Liver (tissue), 9 donors: ENCODE data around the gene CTNNA2. TPM values are rescaled to one million over a fixed set of nuclear protein-coding genes. Genes with fewer than 3 reads are reported as not detected.

Experiments
- DNase-seq: peaks from one replicate; pipeline ENCODE4 v3.0.0-alpha.2; 2017; ENCODE audit warnings: low spot score
- H3K27ac ChIP-seq, 2 donors: one replicate each; pipeline ENCODE4 v1.7.0; 2013; ENCODE audit warnings: inconsistent platforms in 2 of 2, low read length in 2 of 2, control low read depth in 1 of 2, low read depth in 1 of 2, mild to moderate bottlenecking in 1 of 2
- H3K27me3 ChIP-seq, 4 donors: one replicate each; pipeline versions ENCODE4 v1.6.1 to v1.7.0; 2013; ENCODE audit warnings: low read length in 3 of 4, inconsistent platforms in 1 of 4, mild to moderate bottlenecking in 1 of 4, moderate library complexity in 1 of 4; ENCODE audit not compliant: control insufficient read depth in 4 of 4, insufficient read depth in 4 of 4
- H3K36me3 ChIP-seq, 4 donors: one replicate each; pipeline versions ENCODE4 v1.6.1 to v1.7.0; 2013; ENCODE audit warnings: low read length in 3 of 4, mild to moderate bottlenecking in 3 of 4, low read depth in 1 of 4, moderate library complexity in 1 of 4; ENCODE audit not compliant: control insufficient read depth in 4 of 4, insufficient read depth in 3 of 4
- H3K4me1 ChIP-seq, 4 donors: one replicate each; pipeline versions ENCODE4 v1.6.1 to v1.7.0; 2013; ENCODE audit warnings: low read length in 3 of 4, mild to moderate bottlenecking in 3 of 4, moderate library complexity in 1 of 4; ENCODE audit not compliant: control insufficient read depth in 4 of 4, insufficient read depth in 4 of 4
- H3K4me3 ChIP-seq, 3 donors: one replicate each; pipeline versions ENCODE4 v1.6.1 to v1.7.0; 2013; ENCODE audit warnings: low read length in 3 of 3, control low read depth in 1 of 3, low read depth in 1 of 3, mild to moderate bottlenecking in 1 of 3
- H3K9ac ChIP-seq, 2 donors: one replicate each; pipeline ENCODE4 v1.7.0; 2013; ENCODE audit warnings: low read length in 2 of 2, mild to moderate bottlenecking in 2 of 2, moderate library complexity in 2 of 2, control low read depth in 1 of 2, low read depth in 1 of 2
- H3K9me3 ChIP-seq, 4 donors: one replicate each; pipeline versions ENCODE4 v1.6.1 to v1.7.0; 2013; ENCODE audit warnings: low read length in 3 of 4; ENCODE audit not compliant: control insufficient read depth in 4 of 4
- EGR1 ChIP-seq, 2 donors: IDR thresholded peaks; 2 replicates each; pipeline ENCODE4 v1.6.1; 2016 to 2018; ENCODE audit warnings: antibody characterized with exemption in 2 of 2, low read depth in 2 of 2
- FOXA1 ChIP-seq: IDR thresholded peaks from 2 replicates; pipeline ENCODE4 v1.6.1; 2016; ENCODE audit warnings: antibody characterized with exemption
- FOXA2 ChIP-seq: IDR thresholded peaks from 2 replicates; pipeline ENCODE4 v1.6.1; 2016; ENCODE audit warnings: antibody characterized with exemption
- GABPA ChIP-seq, 2 donors: IDR thresholded peaks in 1 of 2; conservative IDR thresholded peaks in 1 of 2; 2 replicates each; pipeline ENCODE4 v1.6.1; 2016; ENCODE audit warnings: antibody characterized with exemption in 2 of 2, mild to moderate bottlenecking in 1 of 2, moderate library complexity in 1 of 2
- HNF4A ChIP-seq, 2 donors: conservative IDR thresholded peaks; 2 replicates each; pipeline ENCODE4 v1.6.1; 2016; ENCODE audit warnings: antibody characterized with exemption in 2 of 2, mild to moderate bottlenecking in 2 of 2
- JUND ChIP-seq, 2 donors: IDR thresholded peaks; 2 replicates each; pipeline ENCODE4 v1.6.1; 2016; ENCODE audit warnings: antibody characterized with exemption in 2 of 2
- NR2F2 ChIP-seq: IDR thresholded peaks from 2 replicates; pipeline ENCODE4 v1.6.1; 2016; ENCODE audit warnings: antibody characterized with exemption
- RAD21 ChIP-seq, 2 donors: IDR thresholded peaks; 2 replicates each; pipeline ENCODE4 v1.6.1; 2016; ENCODE audit warnings: antibody characterized with exemption in 2 of 2, mild to moderate bottlenecking in 2 of 2
- SP1 ChIP-seq: IDR thresholded peaks from 2 replicates; pipeline ENCODE4 v1.6.1; 2018; ENCODE audit warnings: antibody characterized with exemption, mild to moderate bottlenecking
- TAF1 ChIP-seq: conservative IDR thresholded peaks from 2 replicates; pipeline ENCODE4 v1.6.1; 2016; ENCODE audit warnings: antibody characterized with exemption, mild to moderate bottlenecking
- YY1 ChIP-seq: IDR thresholded peaks from 2 replicates; pipeline ENCODE4 v1.6.1; 2016; ENCODE audit warnings: antibody characterized with exemption, mild to moderate bottlenecking
- WGBS: extraction: QIAGEN DNeasy Blood & Tissue Kit; methylation state at CpG from one replicate; pipeline ENCODE4 v1.1.7; 2013; 5-methylcytosine and 5-hydroxymethylcytosine counted together
- polyA plus RNA-seq, 2 donors: library from polyadenylated mRNA; stranded (reverse) in 1 of 2; unstranded in 1 of 2; fragments of 200-250 nt in 1 of 2; fragments of >200 nt in 1 of 2; fragmentation: Nextera tagmentation in 1 of 2; extraction: Ambion mirVana in 1 of 2; gene quantifications; one replicate each; pipeline versions ENCODE4 v1.2.1 to v1.2.3, GENCODE V29; 2013 to 2015
- total RNA-seq, 2 donors: library from RNA; depleted of rRNA; stranded (reverse); fragments of >200 nt; gene quantifications; one replicate each; pipeline ENCODE4 v1.2.3, GENCODE V29; 2014
- TF ChIP-seq, protein P1 (sequence below): fragments of 150-350 bp; IDR thresholded peaks from 2 replicates; pipeline ENCODE4 v1.5.1; 2017; ENCODE audit warnings: improper control_type of control experiment, low read depth, low read length; ENCODE audit not compliant: missing input control
- TF ChIP-seq, protein P2 (sequence below): IDR thresholded peaks from 2 replicates; pipeline ENCODE4 v1.6.1; 2016; ENCODE audit warnings: antibody characterized with exemption
- TF ChIP-seq, protein P3 (sequence below): IDR thresholded peaks from 2 replicates; pipeline ENCODE4 v1.6.1; 2016; ENCODE audit warnings: antibody characterized with exemption
- TF ChIP-seq, protein P4 (sequence below): IDR thresholded peaks from 2 replicates; pipeline ENCODE4 v1.6.1; 2016; ENCODE audit warnings: antibody characterized with exemption, mild to moderate bottlenecking
- TF ChIP-seq, protein P5 (sequence below): IDR thresholded peaks from 2 replicates; pipeline ENCODE4 v1.6.1; 2016; ENCODE audit warnings: antibody characterized with exemption
- donor health status: healthy.
- donor health status: healthy.
- donor health status: healthy.
- donor health status: healthy.
- donor health status: healthy.

CTNNA2 gene
- total and polyA plus RNA-seq, 4 donors = 0.05 TPM; not detected in 3

DNA sequence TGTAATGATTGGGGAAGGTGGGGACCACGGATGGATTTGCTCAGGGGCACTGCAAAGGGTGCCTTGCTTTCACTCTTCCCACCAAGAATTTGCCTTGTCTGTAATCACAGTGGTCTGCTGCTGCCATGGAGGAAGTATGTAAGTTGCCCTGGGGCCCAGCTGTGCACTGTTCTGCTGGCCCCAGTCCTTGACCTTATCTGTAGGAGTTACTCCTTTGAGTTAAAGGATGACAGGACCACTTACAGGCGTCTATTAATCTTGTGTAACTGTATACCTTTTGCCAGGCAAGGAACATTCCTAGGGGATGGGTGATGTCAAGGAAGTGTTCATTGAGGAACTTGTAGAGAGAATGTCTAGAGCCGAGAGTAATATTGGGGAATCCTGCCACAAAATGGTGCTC is 1004.5 kb downstream of the CTNNA2 start:
- WGBS = 50% methylated on average over 3 of the region's 3 CpGs
- Histone ChIP-seq H3K4me1 (no peaks in the 10 kb centered on the region), H3K27me3 (peaks cover 0 to 2% (median 0%) of the 10 kb centered on the region in 4 donors), H3K9ac (no peak overlapping the region), H3K4me3 (no peak overlapping the region), H3K9me3 (no peaks in the 10 kb centered on the region), H3K36me3 (no peaks in the 10 kb centered on the region), H3K27ac (no peak overlapping the region)
- TF ChIP-seq, protein P1, sequence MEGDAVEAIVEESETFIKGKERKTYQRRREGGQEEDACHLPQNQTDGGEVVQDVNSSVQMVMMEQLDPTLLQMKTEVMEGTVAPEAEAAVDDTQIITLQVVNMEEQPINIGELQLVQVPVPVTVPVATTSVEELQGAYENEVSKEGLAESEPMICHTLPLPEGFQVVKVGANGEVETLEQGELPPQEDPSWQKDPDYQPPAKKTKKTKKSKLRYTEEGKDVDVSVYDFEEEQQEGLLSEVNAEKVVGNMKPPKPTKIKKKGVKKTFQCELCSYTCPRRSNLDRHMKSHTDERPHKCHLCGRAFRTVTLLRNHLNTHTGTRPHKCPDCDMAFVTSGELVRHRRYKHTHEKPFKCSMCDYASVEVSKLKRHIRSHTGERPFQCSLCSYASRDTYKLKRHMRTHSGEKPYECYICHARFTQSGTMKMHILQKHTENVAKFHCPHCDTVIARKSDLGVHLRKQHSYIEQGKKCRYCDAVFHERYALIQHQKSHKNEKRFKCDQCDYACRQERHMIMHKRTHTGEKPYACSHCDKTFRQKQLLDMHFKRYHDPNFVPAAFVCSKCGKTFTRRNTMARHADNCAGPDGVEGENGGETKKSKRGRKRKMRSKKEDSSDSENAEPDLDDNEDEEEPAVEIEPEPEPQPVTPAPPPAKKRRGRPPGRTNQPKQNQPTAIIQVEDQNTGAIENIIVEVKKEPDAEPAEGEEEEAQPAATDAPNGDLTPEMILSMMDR = no peak
- TF ChIP-seq RAD21 (IDR thresholded peaks at IDR 0.05) (no peak), NR2F2 (no peak), YY1 (no peak), GABPA (IDR thresholded peaks at IDR 0.05 in 1 of 2, conservative IDR thresholded peaks at IDR 0.05 in 1 of 2) (no peak), HNF4A (conservative IDR thresholded peaks at IDR 0.05) (no peak), JUND (IDR thresholded peaks at IDR 0.05) (no peak), EGR1 (IDR thresholded peaks at IDR 0.05; ENCODE audit: low read depth in 2 of 2) (no peak), FOXA1 (no peak), FOXA2 (no peak)
- TF ChIP-seq, protein P2, sequence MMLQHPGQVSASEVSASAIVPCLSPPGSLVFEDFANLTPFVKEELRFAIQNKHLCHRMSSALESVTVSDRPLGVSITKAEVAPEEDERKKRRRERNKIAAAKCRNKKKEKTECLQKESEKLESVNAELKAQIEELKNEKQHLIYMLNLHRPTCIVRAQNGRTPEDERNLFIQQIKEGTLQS = no peak
- TF ChIP-seq, protein P3, sequence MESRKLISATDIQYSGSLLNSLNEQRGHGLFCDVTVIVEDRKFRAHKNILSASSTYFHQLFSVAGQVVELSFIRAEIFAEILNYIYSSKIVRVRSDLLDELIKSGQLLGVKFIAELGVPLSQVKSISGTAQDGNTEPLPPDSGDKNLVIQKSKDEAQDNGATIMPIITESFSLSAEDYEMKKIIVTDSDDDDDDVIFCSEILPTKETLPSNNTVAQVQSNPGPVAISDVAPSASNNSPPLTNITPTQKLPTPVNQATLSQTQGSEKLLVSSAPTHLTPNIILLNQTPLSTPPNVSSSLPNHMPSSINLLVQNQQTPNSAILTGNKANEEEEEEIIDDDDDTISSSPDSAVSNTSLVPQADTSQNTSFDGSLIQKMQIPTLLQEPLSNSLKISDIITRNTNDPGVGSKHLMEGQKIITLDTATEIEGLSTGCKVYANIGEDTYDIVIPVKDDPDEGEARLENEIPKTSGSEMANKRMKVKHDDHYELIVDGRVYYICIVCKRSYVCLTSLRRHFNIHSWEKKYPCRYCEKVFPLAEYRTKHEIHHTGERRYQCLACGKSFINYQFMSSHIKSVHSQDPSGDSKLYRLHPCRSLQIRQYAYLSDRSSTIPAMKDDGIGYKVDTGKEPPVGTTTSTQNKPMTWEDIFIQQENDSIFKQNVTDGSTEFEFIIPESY = no peak
- TF ChIP-seq, protein P4, sequence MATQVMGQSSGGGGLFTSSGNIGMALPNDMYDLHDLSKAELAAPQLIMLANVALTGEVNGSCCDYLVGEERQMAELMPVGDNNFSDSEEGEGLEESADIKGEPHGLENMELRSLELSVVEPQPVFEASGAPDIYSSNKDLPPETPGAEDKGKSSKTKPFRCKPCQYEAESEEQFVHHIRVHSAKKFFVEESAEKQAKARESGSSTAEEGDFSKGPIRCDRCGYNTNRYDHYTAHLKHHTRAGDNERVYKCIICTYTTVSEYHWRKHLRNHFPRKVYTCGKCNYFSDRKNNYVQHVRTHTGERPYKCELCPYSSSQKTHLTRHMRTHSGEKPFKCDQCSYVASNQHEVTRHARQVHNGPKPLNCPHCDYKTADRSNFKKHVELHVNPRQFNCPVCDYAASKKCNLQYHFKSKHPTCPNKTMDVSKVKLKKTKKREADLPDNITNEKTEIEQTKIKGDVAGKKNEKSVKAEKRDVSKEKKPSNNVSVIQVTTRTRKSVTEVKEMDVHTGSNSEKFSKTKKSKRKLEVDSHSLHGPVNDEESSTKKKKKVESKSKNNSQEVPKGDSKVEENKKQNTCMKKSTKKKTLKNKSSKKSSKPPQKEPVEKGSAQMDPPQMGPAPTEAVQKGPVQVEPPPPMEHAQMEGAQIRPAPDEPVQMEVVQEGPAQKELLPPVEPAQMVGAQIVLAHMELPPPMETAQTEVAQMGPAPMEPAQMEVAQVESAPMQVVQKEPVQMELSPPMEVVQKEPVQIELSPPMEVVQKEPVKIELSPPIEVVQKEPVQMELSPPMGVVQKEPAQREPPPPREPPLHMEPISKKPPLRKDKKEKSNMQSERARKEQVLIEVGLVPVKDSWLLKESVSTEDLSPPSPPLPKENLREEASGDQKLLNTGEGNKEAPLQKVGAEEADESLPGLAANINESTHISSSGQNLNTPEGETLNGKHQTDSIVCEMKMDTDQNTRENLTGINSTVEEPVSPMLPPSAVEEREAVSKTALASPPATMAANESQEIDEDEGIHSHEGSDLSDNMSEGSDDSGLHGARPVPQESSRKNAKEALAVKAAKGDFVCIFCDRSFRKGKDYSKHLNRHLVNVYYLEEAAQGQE = no peak
- TF ChIP-seq, protein P5, sequence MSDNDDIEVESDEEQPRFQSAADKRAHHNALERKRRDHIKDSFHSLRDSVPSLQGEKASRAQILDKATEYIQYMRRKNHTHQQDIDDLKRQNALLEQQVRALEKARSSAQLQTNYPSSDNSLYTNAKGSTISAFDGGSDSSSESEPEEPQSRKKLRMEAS = no peak
- no peak for DNase-seq

DNA sequence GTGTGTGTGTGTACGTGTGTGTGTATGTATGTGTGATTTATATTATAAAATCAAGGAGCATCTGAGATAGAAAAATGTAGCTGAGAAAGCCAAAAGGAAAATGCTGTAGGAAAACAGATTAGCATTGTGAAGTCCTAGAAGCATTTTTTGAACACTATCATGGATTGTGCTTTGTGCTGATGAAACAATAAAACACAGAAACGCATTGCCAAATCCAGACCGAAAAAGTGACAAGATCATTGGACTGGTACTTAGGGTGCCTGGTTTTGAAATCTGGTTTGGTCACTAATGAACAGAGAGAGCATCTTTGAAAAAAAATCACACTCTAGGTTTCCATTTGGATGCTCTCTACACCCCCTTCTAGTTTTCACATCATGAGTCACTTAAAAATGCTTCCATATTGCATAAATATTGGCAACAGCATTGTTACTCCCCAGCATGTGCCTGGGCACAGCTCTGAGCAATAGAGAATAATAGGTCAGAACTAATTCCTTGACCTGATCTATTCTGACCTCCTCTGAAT is 1006.3 kb downstream of the CTNNA2 start:
- Histone ChIP-seq H3K27ac (no peak overlapping the region), H3K36me3 (no peaks in the 10 kb centered on the region), H3K4me3 (no peak overlapping the region), H3K9me3 (no peaks in the 10 kb centered on the region), H3K9ac (no peak overlapping the region), H3K4me1 (no peaks in the 10 kb centered on the region), H3K27me3 (peaks cover 0 to 2% (median 0%) of the 10 kb centered on the region in 4 donors)
- 68% methylated on average over 3 of the region's 3 CpGs for WGBS
- DNase-seq = no peak
- TF ChIP-seq EGR1 (IDR thresholded peaks at IDR 0.05; ENCODE audit: low read depth in 2 of 2) (no peak), FOXA2 (no peak), TAF1 (no peak), HNF4A (conservative IDR thresholded peaks at IDR 0.05) (no peak), SP1 (no peak), NR2F2 (no peak)
- TF ChIP-seq, protein P1 = no peak
- TF ChIP-seq, protein P4 = no peak
- TF ChIP-seq, protein P2 = no peak
